ENCODE measurements around the gene GRIK4. TPM values are rescaled to one million over a fixed set of nuclear protein-coding genes. Genes with fewer than 3 reads are reported as not detected.

GRIK4 gene
- total RNA-seq, 1 experiment from 2014 or later = 3.3 TPM

- Mint-ChIP-seq H3K36me3 (no peaks in the 10 kb centered on the region), H3K4me3 (no peak overlapping the region), H3K4me1 (peaks cover 44% of the 10 kb centered on the region), H3K27me3 (ENCODE audit: low read depth) (no peaks in the 10 kb centered on the region; the same call in 1 of the 2 replicates), H3K27ac (no peak overlapping the region), H3K9me3 (no peaks in the 10 kb centered on the region)
- ChIA-PET CTCF (interaction anchor here (1.2 to 4.0 kb wide), 2 partner anchors 17 to 90 kb away, joined by 4 to 34 read pairs; no protein-coding TSS in a partner anchor), POLR2A (no interaction called here)
- TF ChIP-seq, protein P1, sequence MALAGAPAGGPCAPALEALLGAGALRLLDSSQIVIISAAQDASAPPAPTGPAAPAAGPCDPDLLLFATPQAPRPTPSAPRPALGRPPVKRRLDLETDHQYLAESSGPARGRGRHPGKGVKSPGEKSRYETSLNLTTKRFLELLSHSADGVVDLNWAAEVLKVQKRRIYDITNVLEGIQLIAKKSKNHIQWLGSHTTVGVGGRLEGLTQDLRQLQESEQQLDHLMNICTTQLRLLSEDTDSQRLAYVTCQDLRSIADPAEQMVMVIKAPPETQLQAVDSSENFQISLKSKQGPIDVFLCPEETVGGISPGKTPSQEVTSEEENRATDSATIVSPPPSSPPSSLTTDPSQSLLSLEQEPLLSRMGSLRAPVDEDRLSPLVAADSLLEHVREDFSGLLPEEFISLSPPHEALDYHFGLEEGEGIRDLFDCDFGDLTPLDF (CRISPR knock-in tag; IDR thresholded peaks at IDR 0.05) = no peak
- TF ChIP-seq ELF4 (CRISPR knock-in tag; IDR thresholded peaks at IDR 0.05; ENCODE audit: low read depth) (no peak), KAT7 (CRISPR knock-in tag; IDR thresholded peaks at IDR 0.05; ENCODE audit: borderline replicate concordance) (no peak), ZNF532 (CRISPR knock-in tag; IDR thresholded peaks at IDR 0.05; ENCODE audit: borderline replicate concordance) (no peak), SMAD4 (CRISPR knock-in tag; IDR thresholded peaks at IDR 0.05) (no peak), IRF2 (CRISPR knock-in tag; IDR thresholded peaks at IDR 0.05; ENCODE audit: borderline replicate concordance, low read depth) (no peak), NR3C1 (CRISPR knock-in tag; conservative IDR thresholded peaks at IDR 0.05; ENCODE audit: low read depth) (no peak), FOXP1 (CRISPR knock-in tag; IDR thresholded peaks at IDR 0.05; ENCODE audit: borderline replicate concordance) (no peak), TEAD1 (CRISPR knock-in tag; IDR thresholded peaks at IDR 0.05) (no peak), ZNF423 (CRISPR knock-in tag; IDR thresholded peaks at IDR 0.05) (no peak), NFE2L1 (CRISPR knock-in tag; IDR thresholded peaks at IDR 0.05) (no peak), GTF2I (CRISPR knock-in tag; conservative IDR thresholded peaks at IDR 0.05) (no peak), GRHL2 (CRISPR knock-in tag; IDR thresholded peaks at IDR 0.05; ENCODE audit: insufficient replicate concordance, severe bottlenecking) (no peak)
- TF ChIP-seq, protein P2, sequence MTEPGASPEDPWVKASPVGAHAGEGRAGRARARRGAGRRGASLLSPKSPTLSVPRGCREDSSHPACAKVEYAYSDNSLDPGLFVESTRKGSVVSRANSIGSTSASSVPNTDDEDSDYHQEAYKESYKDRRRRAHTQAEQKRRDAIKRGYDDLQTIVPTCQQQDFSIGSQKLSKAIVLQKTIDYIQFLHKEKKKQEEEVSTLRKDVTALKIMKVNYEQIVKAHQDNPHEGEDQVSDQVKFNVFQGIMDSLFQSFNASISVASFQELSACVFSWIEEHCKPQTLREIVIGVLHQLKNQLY (CRISPR knock-in tag; IDR thresholded peaks at IDR 0.05) = no peak
- TF ChIP-seq, protein P3, sequence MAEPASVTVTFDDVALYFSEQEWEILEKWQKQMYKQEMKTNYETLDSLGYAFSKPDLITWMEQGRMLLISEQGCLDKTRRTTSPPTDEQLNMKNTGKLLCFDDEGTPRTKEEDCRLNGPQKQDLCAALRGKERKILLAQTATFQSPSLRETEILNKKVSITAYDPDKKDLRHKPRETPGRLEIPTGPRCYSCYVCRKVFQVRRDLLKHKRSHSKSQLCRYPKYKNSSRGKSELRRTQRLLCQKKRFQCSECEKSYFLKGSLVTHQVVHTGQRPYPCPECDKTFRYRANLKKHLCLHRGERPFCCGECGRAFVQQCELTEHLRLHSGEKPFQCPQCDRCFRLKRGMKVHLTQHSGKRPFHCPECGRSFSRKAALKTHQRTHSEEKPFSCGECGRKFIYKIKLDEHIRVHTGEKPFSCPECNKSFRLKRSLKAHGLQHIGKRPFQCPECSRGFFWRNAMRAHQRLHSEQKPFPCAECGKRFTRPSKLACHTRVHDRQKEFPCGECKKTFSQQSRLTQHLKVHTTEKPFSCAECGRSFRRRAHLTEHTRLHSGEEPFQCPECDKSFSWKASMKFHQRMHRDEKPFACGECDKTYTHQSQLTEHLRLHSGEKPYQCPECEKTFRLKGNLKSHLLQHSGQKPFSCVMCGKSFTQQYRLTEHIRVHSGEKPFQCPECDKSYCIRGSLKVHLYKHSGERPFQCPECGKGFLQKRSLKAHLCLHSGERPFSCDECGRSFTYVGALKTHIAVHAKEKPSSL (CRISPR knock-in tag; conservative IDR thresholded peaks at IDR 0.05) = no peak
- no peak for ATAC-seq
- no peak for DNase-seq (ENCODE audit: low spot score)
Observed at GRCh38 chr11:120712881-120713280, 201.3 kb downstream of the GRIK4 start.

- H3K36me3 Mint-ChIP-seq = no peaks in the 10 kb centered on the region
- H3K27ac Mint-ChIP-seq = no peak overlapping the region
- no peaks in the 10 kb centered on the region for H3K9me3 Mint-ChIP-seq
- ATAC-seq (no peak), DNase-seq (ENCODE audit: low spot score) (no peak)
- peaks cover 48% of the 10 kb centered on the region for H3K4me1 Mint-ChIP-seq
- no peak overlapping the region for H3K4me3 Mint-ChIP-seq
- no peaks in the 10 kb centered on the region; the same call in 1 of the 2 replicates for H3K27me3 Mint-ChIP-seq (ENCODE audit: low read depth)
- CTCF ChIA-PET = interaction anchor here (1.2 to 4.0 kb wide), 2 partner anchors 18 to 89 kb away, joined by 4 to 34 read pairs; no protein-coding TSS in a partner anchor
- POLR2A ChIA-PET = no interaction called here
- TF ChIP-seq RELA (CRISPR knock-in tag; IDR thresholded peaks at IDR 0.05; ENCODE audit: borderline replicate concordance) (no peak), JUN (CRISPR knock-in tag; IDR thresholded peaks at IDR 0.05) (no peak), ZNF423 (CRISPR knock-in tag; IDR thresholded peaks at IDR 0.05) (no peak), SMAD3 (CRISPR knock-in tag; IDR thresholded peaks at IDR 0.05; ENCODE audit: borderline replicate concordance) (no peak), NFATC4 (CRISPR knock-in tag; IDR thresholded peaks at IDR 0.05) (no peak), NR1H2 (CRISPR knock-in tag; IDR thresholded peaks at IDR 0.05) (no peak), ZMAT4 (CRISPR knock-in tag; IDR thresholded peaks at IDR 0.05) (no peak), ZNF512 (CRISPR knock-in tag; IDR thresholded peaks at IDR 0.05; ENCODE audit: borderline replicate concordance) (no peak), PREB (CRISPR knock-in tag; IDR thresholded peaks at IDR 0.05; ENCODE audit: borderline replicate concordance) (no peak), ZNF416 (CRISPR knock-in tag; IDR thresholded peaks at IDR 0.05) (no peak), GTF2I (CRISPR knock-in tag; conservative IDR thresholded peaks at IDR 0.05) (no peak), ZBTB21 (CRISPR knock-in tag; IDR thresholded peaks at IDR 0.05; ENCODE audit: borderline replicate concordance) (no peak)
Observed at GRCh38 chr11:120713296-120713695, 201.7 kb downstream of the GRIK4 start.

Data from WTC11 (cell line).